NCI-H128 (cell line): ENCODE results near the gene IMMP2L.
"Not testable (repeated sequence)": the region's sequence is repeated elsewhere in the genome, so short reads cannot be mapped to it uniquely, and the experiment has no call there.

Experiments
- DNase-seq: peaks from one replicate; lab custom pipeline; 2025; ENCODE audit not compliant: unreplicated experiment; lab: John Stamatoyannopoulos, UW

The IMMP2L gene

DNA sequence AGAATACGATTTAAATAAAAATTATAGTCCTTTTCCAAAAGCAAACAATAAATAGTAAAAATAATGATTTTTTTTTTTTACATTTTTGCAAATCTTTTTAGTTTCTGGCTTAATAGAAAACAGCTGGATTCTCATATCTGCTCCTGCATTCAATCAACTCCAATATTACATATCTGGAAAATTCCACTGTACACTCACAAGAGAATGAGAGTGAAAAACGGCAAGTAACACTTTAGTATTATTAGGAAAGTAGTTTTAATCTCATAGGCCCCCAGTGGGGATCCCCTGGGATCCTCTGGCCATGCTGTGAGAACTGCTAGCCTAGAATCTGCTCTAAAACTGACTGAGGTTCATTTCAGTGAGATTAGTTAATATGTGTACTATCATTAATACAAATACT, 599.9 kb downstream of the IMMP2L start:
- DNase-seq = no peak

DNA sequence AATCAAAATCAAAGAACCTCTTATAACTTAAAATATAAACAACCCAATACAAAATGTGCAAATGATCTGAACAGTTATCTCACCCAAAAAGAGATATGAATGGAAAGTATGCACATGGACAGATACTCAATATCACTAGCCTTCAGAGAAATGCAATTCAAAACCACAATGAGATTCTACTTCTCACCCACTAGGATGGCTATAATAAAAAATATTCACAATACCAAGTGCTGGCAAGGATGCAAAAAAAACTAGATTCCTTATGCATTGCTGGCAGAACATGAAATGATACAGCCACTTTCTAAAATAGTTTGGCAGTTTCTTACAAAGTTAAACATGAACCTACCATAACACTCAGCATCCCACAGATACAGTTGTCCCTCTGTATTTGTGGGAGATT, 601.5 kb downstream of the IMMP2L start:
- no peak for DNase-seq

DNA sequence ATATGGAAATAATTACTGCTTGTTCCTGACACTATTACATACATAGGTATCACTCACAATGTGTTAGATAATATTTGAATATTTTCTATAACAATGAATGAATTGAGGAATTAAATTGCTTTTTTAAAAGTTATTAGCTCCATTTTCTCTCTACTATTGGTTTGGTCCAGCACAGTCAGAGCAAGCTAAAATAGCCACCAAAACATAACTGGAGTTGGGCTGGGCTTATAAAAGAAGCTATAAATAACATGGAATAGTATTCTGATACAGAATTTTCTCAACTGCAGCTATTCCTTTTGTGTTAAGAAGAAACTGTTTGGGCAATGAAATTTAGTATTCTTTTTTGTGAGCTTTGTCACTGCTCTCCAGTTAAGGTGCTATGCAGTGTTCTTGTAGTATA, 614.0 kb downstream of the IMMP2L start:
- no peak for DNase-seq

DNA sequence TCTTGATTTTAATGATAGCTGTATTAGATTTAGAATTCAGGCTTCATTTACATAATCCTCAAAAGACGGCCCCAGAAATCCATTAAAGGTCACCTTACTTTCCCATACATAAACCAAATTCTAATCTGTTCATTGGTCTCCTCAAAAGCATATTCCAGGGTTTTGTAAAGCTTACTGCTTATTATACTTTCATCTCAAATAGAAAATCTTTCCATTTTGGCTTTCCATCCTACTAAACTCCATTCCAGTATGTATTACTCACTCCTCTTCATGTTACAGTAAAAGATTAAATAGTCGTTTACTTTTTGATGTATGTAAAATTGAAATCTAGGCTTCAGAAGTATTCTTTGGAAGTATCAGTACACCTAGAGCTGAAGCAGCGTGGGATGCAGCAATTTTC, 614.9 kb downstream of the IMMP2L start:
- no peak for DNase-seq

DNA sequence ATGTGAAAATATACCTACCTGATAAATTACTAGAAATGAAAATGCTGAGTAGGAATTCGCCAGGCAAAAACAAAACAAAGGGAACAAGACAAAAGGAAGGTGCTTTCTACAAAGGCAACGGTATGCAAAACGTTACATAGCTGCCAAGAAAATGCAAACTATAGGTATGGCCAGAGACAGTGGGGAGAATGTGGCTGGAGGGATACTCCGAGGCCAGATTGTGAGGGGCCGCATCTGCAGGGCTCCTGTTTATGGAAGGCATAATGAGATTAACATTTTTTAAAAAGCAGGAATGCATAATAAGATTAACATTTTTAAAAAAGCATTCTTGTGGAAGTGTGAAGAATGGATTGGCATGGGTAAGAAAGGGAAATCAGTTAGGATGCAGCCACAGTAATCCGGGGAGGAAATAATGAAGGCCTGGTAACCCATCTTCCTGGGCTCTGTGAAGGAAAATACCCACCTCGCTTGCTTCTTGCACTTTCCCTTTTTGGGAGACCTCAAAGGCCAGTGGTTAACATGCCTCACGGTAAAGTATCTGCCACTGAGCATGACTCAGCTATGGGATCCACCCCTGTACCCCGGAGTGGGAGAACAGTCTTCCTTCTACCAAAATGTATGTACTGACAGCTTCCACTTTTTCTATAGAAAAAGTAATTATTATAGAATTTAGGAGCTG, 617.2 kb downstream of the IMMP2L start:
- DNase-seq = no peak

DNA sequence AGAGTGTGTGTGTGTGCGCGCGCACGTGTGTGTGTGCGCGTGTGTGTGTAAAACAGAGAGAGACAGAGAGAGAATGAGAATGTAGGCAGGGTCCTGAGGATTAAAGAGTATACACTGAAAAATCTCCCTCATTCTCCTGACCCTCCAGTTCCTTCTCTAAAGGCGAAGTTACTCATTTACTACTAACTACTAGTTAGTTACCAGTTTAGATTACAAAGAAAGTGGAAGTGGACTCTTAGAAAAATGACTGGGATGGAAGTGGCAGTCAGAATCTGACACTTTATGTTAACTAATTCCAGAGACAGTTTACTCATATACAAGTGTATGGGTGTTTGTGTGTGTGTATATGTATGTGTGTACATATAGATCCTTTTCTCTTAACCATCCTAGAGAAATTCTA, 617.8 kb downstream of the IMMP2L start:
- DNase-seq = no peak

DNA sequence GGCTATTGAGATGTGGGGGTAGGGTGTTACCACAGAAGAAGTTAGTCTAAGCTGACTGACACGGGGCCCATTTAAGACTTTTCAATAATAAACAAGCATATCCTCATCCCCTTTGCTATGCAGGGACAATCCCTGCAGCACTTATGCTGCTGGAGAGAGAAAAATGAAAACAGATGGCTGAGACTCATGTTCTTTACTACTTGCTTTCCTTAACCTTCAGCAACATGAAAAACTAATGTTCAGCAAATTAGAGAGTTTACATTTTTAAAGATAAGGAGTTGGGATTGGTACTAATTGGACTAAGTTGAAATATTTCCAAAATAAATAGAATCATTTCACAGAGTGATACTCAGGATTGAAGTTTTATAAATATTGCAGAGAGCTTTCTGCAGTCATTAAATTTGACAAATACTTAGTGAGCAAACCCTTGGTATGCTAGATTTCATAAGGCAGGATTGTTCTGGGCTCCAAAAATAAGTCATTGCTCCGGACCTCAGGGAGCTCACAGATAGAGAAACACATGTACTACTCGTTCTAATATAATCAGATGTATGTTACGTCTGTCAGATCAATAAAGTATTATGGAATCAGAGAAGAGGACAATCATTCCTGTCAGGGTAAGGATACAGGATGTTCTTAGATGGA, 618.5 kb downstream of the IMMP2L start:
- no peak for DNase-seq

DNA sequence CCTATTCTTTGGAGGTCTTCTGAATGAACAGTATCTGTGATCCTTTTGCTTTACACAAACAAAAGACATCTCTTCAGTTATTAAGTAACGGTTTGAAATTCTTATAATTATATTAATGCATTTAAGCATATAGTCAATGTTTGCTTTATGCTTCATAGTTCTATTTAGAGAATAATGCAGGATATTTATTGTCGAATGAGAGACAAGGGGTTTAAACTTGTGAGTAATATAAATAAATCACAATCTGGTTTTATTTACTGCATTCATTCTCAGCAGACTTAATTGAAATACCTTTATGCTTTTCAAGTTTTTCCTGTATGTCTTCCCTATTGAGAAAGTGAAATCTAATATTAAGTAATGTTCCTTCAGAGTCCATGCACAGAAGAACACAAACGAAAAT, 620.9 kb downstream of the IMMP2L start:
- DNase-seq = no peak

DNA sequence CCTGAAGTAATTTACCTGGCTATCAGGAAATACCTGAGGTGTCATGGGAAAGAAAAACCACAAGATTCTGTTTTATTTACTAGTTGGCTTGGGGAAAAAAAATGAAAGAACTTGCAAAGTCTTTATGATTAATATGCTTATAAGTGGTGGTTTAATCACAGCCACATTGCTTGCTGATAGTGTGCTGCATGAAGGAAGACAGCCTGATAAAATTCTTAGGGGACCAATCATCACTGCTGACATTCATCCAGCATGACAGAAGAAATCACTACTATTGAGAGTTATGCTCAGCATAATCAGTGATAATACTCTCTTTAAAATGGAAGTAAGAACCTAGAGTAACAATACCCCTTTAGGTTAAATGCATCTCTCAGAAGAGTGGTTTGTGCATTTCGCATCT, 621.5 kb downstream of the IMMP2L start:
- no peak for DNase-seq

DNA sequence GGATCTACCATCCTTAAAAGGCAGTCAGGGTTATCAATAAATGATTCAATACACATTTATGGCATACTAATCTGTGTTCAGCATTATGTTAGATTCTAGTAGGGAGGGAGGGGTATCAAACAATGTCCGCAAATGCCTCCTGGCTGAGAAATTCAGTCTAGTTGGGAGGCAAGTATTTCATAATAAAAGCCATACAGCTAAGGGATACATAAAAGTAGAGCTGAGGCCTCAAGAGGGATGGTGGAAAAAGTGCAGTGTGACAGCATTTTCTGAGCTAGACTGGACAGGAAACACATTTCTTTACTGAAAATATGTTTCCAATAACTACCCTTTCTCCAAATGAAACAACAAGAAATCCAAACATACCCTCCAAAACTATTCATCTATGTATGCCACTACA, 624.1 kb downstream of the IMMP2L start:
- DNase-seq = no peak

DNA sequence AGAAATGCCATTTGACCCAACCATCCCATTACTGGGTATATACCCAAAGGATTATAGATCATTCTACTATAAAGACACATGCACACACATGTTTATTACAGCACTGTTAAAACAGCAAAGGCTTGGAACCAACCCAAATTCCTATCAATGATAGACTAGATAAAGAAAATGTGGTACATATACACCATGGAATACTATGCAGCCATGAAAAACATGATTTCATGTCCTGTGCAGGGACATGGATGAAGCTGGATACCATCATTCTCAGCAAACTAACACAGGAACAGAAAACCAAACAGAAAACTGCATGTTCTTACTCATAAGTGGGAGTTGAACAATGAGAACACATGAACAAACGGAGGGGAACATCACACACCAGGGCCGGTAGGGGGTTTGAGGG, 625.6 kb downstream of the IMMP2L start:
- DNase-seq = not testable (repeated sequence)

DNA sequence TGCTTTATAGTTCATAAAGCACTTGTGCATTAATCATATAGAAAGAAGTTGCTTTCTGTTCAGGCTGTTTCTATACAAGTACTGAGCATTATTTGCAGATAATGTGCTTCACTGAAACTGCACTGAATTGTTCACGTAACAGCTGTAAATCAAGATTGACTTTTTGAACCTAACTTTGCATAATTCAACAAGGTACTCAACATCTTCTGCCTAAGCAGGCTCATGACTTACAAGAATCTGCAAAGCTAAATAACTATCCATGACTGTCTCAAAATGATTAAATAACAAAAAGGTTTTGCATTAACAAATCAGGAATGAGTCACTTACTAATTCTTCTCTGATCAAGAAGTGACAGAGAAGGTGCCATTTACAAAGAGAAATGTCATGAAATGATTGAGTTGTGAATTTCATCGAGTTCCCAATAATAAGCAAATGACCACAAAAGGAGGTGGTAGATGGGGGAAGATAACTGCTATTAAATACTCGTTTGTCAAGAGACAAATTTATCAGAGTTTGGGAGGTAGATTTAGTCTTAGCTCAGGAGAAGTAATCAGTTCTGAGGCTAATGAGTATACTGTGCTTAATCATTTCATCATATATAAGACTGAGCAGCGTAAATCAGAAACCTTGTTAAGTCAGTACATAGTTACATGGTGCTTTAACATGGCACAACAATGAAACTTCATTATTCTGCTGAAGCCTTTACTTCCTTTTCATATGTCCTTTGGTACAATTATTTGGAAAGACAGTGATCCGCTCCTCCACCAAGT, 632.6 kb downstream of the IMMP2L start:
- DNase-seq = no peak

DNA sequence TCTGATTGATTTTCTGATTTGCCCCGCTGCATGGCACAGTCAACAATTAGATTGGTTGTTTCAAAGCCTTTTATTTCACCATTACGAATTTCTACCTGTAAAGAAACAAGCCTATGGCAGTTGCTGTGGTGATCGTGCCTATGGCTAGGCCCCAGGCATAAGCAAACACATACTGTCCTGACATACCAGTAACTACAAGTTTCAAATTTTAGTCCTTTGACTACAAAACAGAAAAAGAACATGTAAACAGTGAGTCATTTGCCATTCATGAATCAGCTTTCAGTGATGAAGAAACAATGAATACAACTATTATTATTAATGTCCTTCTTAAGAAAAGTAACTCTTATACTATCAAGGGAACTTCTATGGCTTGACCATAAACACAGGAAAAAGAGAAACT, 639.4 kb downstream of the IMMP2L start:
- no peak for DNase-seq

DNA sequence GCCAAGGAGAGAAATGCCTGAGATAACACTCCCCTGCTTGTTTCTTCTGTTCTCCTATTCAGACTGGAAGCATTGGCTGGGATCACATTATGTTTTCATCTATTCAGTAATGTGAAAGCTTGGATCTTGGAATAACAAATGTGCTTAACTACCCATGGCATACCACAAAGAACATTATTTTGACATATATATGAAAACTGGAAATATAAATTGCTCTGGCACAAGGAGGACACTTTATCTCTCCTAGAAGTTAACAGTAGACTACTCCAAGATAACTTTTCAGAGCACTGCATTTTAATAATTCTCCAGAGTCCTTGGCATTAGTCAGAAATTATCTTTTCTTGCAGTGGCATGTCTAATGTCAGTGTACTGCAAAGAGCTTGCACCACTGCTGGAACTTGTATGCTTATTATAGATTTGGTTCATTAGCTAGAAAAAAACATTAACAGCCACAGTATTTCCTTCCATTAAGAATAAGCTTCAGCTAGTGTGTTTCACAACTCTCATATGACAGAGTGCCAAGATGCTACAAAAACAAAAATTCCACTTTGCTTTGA, 640.6 kb downstream of the IMMP2L start:
- DNase-seq = no peak

DNA sequence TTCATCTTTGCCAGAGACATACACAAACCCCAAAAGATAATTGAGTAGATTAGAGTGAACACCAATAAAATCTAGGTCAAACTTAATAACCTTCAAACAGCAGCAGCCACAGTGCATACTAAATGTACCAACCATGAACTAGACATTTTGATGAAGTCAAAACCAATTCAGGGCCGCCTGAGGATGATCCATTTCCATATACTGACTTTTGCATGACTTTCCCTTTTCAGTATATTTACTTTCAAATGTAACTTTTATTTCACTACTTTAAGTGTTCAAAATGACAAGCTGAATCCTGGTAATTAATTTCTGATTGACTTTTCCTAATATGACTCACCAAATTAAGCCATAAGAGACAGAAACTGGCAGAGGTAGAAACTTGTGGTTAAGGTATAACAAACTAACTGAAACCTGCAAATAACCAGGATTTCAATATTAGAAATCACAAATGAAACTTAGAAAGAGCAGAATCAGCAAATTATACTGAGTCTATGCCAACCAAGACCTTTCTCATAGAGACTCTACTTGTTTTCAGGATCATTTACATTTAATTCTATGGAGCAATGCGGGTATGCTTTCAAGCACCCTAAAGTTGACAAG, 643.2 kb downstream of the IMMP2L start:
- DNase-seq = no peak

DNA sequence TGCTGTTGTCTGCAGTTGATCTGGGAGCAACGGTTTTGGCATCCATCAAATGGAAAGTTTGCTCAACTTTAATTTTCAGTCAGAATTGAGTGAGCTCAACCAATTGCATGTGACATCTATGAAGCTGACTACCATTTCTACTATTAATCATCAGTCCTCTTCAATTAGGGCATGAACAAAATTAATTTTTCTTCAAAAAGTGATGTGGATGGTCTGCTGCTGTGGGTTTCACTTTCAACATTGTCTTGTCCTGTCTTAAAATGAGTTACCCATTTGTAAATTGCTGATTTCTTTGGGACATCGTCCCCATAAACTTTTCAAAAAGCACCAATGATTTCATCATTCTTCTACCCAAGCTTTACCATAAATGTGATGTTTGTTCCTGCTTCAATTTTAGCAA, 648.0 kb downstream of the IMMP2L start:
- DNase-seq = no peak

DNA sequence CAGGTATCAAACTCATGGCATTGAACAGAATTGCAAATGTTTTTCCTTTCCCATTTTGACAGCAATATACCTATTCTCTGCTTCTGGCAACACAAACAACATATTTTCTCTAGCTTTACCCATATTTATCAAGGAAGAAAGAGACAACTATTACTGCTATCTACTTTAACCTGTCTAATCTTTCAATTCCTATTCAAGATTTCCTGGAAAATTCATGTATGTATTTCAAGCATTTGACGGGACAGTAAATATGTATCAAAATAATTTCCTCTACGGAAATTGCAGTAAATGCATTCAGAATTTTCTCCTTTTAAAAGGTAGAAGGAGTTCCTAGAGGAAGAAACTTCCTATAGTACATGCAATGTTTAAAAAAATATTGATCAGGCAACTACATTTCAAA, 650.7 kb downstream of the IMMP2L start:
- DNase-seq = no peak

DNA sequence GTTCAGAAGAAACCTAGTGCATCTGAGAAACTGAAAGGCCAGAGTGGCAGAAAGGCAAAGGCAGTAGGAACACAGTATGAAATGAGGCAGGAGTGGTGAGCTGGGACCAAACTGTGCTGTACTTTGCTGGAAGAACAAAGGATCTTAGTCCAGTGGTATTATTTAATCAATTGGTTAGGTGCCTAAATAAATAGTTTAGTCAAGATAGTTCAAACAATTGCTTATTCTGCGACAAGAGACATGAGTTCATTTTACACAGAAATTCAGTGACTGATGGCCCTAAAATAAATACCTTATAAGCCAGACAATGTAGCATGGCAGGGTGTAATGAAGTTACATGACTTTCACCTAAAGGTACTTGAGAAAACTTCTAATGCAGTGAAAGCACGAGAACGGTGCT, 653.2 kb downstream of the IMMP2L start:
- no peak for DNase-seq

DNA sequence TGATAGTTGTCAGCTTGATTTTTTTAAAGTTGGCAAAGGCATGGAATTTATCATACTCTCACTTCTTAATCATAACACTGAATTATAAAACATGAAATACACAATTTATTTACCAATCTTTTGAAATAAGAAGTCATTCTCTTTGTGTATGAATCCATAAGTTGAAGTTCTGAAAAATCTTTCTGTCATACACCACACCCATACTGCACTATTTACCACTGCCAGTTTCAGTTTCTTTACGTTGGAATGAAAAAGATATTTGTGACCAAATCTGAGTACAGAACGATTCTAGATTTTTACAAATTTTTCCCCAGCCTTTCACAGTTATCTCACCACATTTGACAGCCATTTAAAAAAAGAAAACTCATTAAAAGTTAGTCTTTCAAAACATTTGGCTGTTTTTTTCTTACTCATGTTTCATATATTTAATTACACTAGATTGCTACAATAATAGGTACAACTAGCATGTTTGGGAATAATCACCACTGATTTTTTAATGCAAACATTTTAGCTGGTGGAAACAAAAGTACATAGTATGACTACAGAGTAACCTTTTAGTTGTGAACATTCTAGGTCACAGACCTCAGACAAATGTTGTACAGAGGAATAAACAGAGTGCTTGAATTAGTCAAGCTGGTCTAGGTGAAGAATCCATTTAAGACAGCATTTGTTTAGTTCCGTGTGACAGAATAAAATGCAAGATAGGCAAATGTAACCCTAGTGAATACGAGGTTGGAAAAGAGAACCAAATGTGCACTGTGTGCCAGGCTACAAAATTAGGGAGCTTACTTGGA, 656.3 kb downstream of the IMMP2L start:
- DNase-seq = no peak

DNA sequence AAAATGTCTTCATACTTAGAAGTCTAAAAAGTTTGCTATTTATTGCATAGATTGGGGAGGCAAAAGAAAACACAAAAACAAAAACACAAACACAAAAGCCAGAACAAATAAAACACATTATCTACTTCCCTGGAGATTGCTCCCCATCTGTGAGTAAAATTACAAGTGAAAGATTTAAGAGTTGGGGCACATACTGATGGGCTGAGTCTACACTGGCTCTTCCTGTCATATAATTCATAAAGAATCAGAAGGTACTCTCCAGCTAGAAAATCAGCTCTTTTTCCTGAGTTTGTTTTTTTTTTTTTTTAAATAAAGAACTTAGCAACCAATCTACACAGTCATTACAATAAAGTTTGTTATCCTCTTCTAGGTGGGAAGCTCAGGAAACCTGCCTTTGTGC, 663.8 kb downstream of the IMMP2L start:
- DNase-seq = no peak

DNA sequence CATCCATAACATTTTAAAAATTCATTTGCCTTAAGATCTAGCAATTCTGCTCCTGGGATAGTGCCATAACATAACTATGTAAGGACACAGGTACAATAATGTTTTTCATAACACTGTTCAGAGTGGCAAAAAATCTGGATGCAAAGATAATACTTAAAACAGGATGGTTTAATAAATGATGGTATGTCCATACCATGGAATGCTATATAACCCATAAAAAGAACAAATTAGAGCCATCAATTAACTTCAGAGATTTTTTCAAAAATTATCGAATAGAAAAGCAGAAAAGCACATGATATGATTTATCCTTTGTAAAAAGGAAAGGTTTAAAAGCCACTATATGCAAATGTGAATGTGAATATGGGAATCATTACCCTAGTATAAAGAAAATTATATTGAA, 664.8 kb downstream of the IMMP2L start:
- DNase-seq = no peak
